GM18858 (cell line): ENCODE data around the gene AP1M1.

Source experiments
- ATAC-seq: cut with Tn5 transposase; IDR thresholded peaks from one replicate; pipeline ENCODE4 v1.9.1; 2021; ENCODE audit not compliant: unreplicated experiment

AP1M1 gene

GRCh38 chr19:16185123-16185767 lies 12.5 kb upstream of the AP1M1 start, which contains the start of gene FAM32A:
Gene FAM32A (plus strand): TSS chr19:16185410. CDS start chr19:16185443, 33 bp downstream.
- ATAC-seq = peak; percentile 80

- no peak for ATAC-seq
Observed at GRCh38 chr19:16185768-16186123, 12.0 kb upstream of the AP1M1 start.

- no peak for ATAC-seq
Observed at GRCh38 chr19:16188521-16188920, 9.2 kb upstream of the AP1M1 start.

- no peak for ATAC-seq
Observed at GRCh38 chr19:16190198-16190597, 7.5 kb upstream of the AP1M1 start.

- no peak for ATAC-seq
Observed at GRCh38 chr19:16190736-16191135, 7.0 kb upstream of the AP1M1 start.

- no peak for ATAC-seq
Observed at GRCh38 chr19:16191216-16191908, 6.3 kb upstream of the AP1M1 start.

GRCh38 chr19:16193466-16193865 lies 4.2 kb upstream of the AP1M1 start:
- ATAC-seq = no peak

- no peak for ATAC-seq
Observed at GRCh38 chr19:16197188-16197621, 506 bp upstream of the AP1M1 start.

GRCh38 chr19:16198370-16198651 lies 600 bp downstream of the AP1M1 start:
- ATAC-seq = no peak

GRCh38 chr19:16199275-16199932 lies 1.7 kb downstream of the AP1M1 start:
- no peak for ATAC-seq

- ATAC-seq = no peak
Observed at GRCh38 chr19:16200038-16201010, 2.6 kb downstream of the AP1M1 start.

- no peak for ATAC-seq
Observed at GRCh38 chr19:16201011-16201391, 3.3 kb downstream of the AP1M1 start.

- no peak for ATAC-seq
Observed at GRCh38 chr19:16202320-16203255, 4.9 kb downstream of the AP1M1 start.

GRCh38 chr19:16203256-16204004 lies 5.7 kb downstream of the AP1M1 start:
- ATAC-seq = no peak

- no peak for ATAC-seq
Observed at GRCh38 chr19:16204005-16204294, 6.2 kb downstream of the AP1M1 start.

GRCh38 chr19:16205205-16206045 lies 7.7 kb downstream of the AP1M1 start:
- no peak for ATAC-seq

- ATAC-seq = no peak
Observed at GRCh38 chr19:16206046-16206605, 8.4 kb downstream of the AP1M1 start.

- ATAC-seq = no peak
Observed at GRCh38 chr19:16206637-16207036, 8.9 kb downstream of the AP1M1 start.
